ENCODE measurements around the gene LAYN.

DNA sequence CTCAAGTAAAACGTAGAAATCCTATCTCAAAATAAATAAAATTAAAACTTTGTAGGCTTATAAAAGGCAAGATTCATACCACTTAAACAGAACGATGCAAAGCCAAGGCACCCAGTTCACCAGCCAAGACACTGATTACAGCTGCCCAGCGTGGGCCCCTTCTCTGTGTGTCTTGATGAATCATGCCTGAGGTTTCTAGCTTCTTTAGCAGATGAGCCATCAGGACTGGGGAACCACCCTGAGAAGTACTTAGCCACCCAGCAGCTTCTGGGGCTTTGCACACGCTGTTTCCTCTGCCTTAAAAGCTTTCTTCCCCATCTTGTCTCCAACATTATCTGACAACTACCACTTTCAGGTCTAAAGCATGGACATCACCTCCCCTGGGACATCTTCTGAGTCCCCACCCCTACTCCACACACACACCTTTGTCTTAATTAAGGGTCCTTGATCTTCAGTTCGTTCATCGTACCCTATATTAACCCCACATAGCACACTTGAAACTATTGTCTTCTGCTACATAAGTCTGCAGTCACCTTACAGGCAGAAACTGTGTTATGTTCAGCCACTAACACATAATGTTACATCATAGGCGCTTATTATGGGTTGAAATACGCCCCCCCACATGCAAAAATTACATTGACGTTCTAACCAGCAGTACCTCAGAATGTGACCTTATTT is 8.7 kb upstream of the LAYN start:
- TF ChIP-seq, protein P1, sequence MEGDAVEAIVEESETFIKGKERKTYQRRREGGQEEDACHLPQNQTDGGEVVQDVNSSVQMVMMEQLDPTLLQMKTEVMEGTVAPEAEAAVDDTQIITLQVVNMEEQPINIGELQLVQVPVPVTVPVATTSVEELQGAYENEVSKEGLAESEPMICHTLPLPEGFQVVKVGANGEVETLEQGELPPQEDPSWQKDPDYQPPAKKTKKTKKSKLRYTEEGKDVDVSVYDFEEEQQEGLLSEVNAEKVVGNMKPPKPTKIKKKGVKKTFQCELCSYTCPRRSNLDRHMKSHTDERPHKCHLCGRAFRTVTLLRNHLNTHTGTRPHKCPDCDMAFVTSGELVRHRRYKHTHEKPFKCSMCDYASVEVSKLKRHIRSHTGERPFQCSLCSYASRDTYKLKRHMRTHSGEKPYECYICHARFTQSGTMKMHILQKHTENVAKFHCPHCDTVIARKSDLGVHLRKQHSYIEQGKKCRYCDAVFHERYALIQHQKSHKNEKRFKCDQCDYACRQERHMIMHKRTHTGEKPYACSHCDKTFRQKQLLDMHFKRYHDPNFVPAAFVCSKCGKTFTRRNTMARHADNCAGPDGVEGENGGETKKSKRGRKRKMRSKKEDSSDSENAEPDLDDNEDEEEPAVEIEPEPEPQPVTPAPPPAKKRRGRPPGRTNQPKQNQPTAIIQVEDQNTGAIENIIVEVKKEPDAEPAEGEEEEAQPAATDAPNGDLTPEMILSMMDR (IDR thresholded peaks at IDR 0.05), result no peak
- no peak for TF ChIP-seq POLR2A (IDR thresholded peaks at IDR 0.05)
- TF ChIP-seq EP300 (IDR thresholded peaks at IDR 0.05), result no peak
- no peak for TF ChIP-seq POLR2AphosphoS5 (IDR thresholded peaks at IDR 0.05)
